Right cardiac atrium (tissue), 5 donors: Measurements from ENCODE around the gene DCXR. TPM values are rescaled to one million over a fixed set of nuclear protein-coding genes. Genes with fewer than 3 reads are reported as not detected.

Source experiments
- ATAC-seq, 2 donors: fragments of 200-7000 bp; cut with Tn5 transposase; one replicate each; pipeline versions ENCODE4 v1.8.0 to v1.9.1; 2020; ENCODE audit warnings: moderate library complexity in 2 of 2, mild to moderate bottlenecking in 1 of 2
- DNase-seq, 3 donors: peaks; one replicate each; pipeline ENCODE4 v3.0.0-alpha.2; 2020
- H3K27ac ChIP-seq: one replicate; pipeline ENCODE4 v1.5.1; 2013; ENCODE audit warnings: mild to moderate bottlenecking, low read length, control low read depth, moderate library complexity
- H3K27me3 ChIP-seq: one replicate; pipeline ENCODE4 v1.6.1; 2013; ENCODE audit not compliant: control insufficient read depth, insufficient read depth
- H3K4me1 ChIP-seq: one replicate; pipeline ENCODE4 v1.6.1; 2013; ENCODE audit warnings: low read length; ENCODE audit not compliant: control insufficient read depth, insufficient read depth
- H3K4me3 ChIP-seq: one replicate; pipeline ENCODE4 v1.5.1; 2013; ENCODE audit warnings: low read length, control low read depth
- H3K9me3 ChIP-seq: one replicate; pipeline ENCODE4 v1.6.1; 2013; ENCODE audit warnings: low read length; ENCODE audit not compliant: control insufficient read depth
- WGBS: extraction: QIAGEN DNeasy Blood & Tissue Kit; methylation state at CpG from one replicate; pipeline ENCODE4 v1.1.7; 2013; 5-methylcytosine and 5-hydroxymethylcytosine counted together
- intact Hi-C, 4 donors: fragments of 100-400 bp; cut with DNase I; formaldehyde crosslinking; loops; one replicate each; pipeline versions ENCODE4 v1.11.0 to v1.14.0; 2022 to 2023
- polyA plus RNA-seq: library from polyadenylated mRNA; stranded (reverse); fragments of 200-250 nt; gene quantifications from one replicate; pipeline ENCODE4 v1.2.3, GENCODE V29; 2013
- total RNA-seq, 4 donors: library from RNA; stranded (reverse); fragmentation: NEBNext Ultra II Directional; extraction: Animal tissue kit (Norgen Biotek cat#: 25700); gene quantifications; one replicate each; pipeline ENCODE4 v1.2.1, GENCODE V29; 2021
- donor health status: healthy with polysubstance abuse.
- donor health status: DM: no; HTN: yes; CAD: no.
- donor health status: DM: no; HTN: no; CAD: no.
- donor health status: DM: no; HTN: yes; CAD: no; lungs with severe emphysema.
- donor health status: DM: yes; HTN: yes; CAD: no.

The DCXR gene
- total and polyA plus RNA-seq, 5 donors, result 127 to 196 (median 174) TPM

GRCh38 chr17:82053556-82054263 is 16.2 kb upstream of the DCXR start:
- no peak overlapping the region for H3K4me3 ChIP-seq
- peak in 1 of 3 donors; percentile 52 for DNase-seq
- 94% methylated on average over 28 of the region's 28 CpGs for WGBS
- peaks cover 7% of the 10 kb centered on the region for H3K4me1 ChIP-seq
- no peak for ATAC-seq
- no peak overlapping the region for H3K27ac ChIP-seq
- no peaks in the 10 kb centered on the region for H3K27me3 ChIP-seq
- H3K9me3 ChIP-seq, result no peaks in the 10 kb centered on the region
- intact Hi-C loops, result no loop called here

- 87% methylated on average over 19 of the region's 19 CpGs for WGBS
- H3K4me1 ChIP-seq, result peaks cover 7% of the 10 kb centered on the region
- intact Hi-C loops, result no loop called here
Observed at GRCh38 chr17:82053130-82053529, 15.6 kb upstream of the DCXR start.

GRCh38 chr17:82052638-82053059 is 15.2 kb upstream of the DCXR start:
- DNase-seq (no peak), ATAC-seq (no peak)
- Histone ChIP-seq H3K4me3 (peak overlapping the region; percentile 93), H3K27ac (no peak overlapping the region), H3K9me3 (no peaks in the 10 kb centered on the region), H3K27me3 (no peaks in the 10 kb centered on the region), H3K4me1 (peaks cover 7% of the 10 kb centered on the region)
- intact Hi-C loops, result no loop called here
- WGBS, result 24% methylated on average over 19 of the region's 19 CpGs

More at GRCh38 chr17:82053130-82053529, 15.6 kb upstream of the DCXR start:
- no peaks in the 10 kb centered on the region for H3K9me3 ChIP-seq
- no peak overlapping the region for H3K4me3 ChIP-seq
- no peaks in the 10 kb centered on the region for H3K27me3 ChIP-seq
- DNase-seq (peak in 1 of 3 donors; percentile 34), ATAC-seq (no peak)
- H3K27ac ChIP-seq, result no peak overlapping the region

GRCh38 chr17:82051776-82052637 is 14.5 kb upstream of the DCXR start, which contains the start of the genes GPS1 and RFNG:
GPS1 (plus strand) TSS chr17:82051898; CDS start chr17:82051932, 34 bp downstream.
RFNG (minus strand) TSS chr17:82051811; CDS start chr17:82051766, 45 bp downstream.
- no peaks in the 10 kb centered on the region for H3K9me3 ChIP-seq
- peak; percentile 76 to 94 (median 91) for DNase-seq
- no peaks in the 10 kb centered on the region for H3K27me3 ChIP-seq
- peak; percentile 53 to 56 for ATAC-seq
- no peak within 1 kb of the TSS for H3K27ac ChIP-seq
- intact Hi-C loops, result no loop called here
- H3K4me1 ChIP-seq, result peaks cover 7% of the 10 kb centered on the region
- WGBS, result under 1% methylated on average over 94 of the region's 94 CpGs
- peak within 1 kb of the TSS; percentile 93 for H3K4me3 ChIP-seq

DNA sequence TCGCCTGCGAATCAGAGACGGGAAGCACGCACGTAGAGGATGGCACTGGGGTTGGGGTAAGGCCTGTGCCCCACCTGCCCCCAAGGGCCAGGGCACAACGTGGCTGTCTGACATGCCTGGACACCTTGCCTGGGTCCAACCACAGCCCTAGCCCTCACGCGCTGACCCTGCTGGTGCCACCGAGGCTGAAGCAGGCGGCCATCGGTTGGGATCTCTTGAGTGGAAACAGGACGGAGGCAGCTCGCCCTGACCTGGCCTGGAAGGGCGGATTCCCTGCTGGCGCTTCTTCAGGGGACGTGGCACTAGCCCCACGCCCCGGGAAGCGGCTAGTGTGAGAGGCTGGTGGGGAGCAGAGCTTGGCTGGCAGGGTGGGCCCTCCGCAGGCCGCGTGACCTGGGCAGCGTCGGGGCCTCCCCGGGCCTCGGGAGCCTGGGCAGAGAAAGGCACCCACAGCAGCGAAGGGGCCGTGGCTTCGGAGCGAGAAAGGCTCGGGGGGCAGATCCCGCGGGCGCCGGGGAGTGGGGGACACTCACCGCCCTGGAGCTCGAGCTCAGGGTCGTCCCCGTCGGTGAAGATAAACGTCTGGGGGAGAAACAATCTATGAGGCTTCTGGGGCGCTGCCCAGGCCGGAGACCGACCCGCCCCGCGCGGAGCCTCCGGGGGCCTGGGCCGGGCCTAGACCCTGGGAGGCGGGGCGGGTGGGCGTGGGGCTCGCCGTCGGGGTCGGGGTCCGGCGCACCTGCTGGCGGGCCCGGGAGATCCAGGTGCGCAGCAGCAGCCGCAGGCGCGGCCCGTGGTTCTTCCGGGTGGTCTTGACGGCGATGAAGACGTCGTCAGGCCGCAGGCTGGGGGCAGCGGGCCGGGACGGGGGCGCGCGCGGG is 13.5 kb upstream of the DCXR start:
- peak; percentile 4 to 7 for ATAC-seq
- H3K27ac ChIP-seq, result no peak overlapping the region
- peak in 1 of 3 donors; percentile 67 for DNase-seq

GRCh38 chr17:82050152-82050760 is 12.8 kb upstream of the DCXR start:
- DNase-seq (peak in 2 of 3 donors; percentile 14 to 51), ATAC-seq (no peak)
- WGBS, result 91% methylated on average over 28 of the region's 28 CpGs
- Histone ChIP-seq H3K4me3 (no peak overlapping the region), H3K4me1 (peaks cover 7% of the 10 kb centered on the region), H3K27me3 (no peaks in the 10 kb centered on the region), H3K9me3 (no peaks in the 10 kb centered on the region), H3K27ac (no peak overlapping the region)
- intact Hi-C loops, result no loop called here

More for the DNA sequence above, 13.5 kb upstream of the DCXR start:
- H3K4me1 ChIP-seq, result peaks cover 7% of the 10 kb centered on the region
- H3K27me3 ChIP-seq, result no peaks in the 10 kb centered on the region
- 14% methylated on average over 79 of the region's 79 CpGs for WGBS
- H3K4me3 ChIP-seq, result peak overlapping the region; percentile 93
- H3K9me3 ChIP-seq, result no peaks in the 10 kb centered on the region
- intact Hi-C loops, result no loop called here

GRCh38 chr17:82049521-82049971 is 12.0 kb upstream of the DCXR start:
- H3K4me1 ChIP-seq, result peaks cover 7% of the 10 kb centered on the region
- intact Hi-C loops, result no loop called here

GRCh38 chr17:82049106-82049505 is 11.6 kb upstream of the DCXR start:
- intact Hi-C loops, result no loop called here
- Histone ChIP-seq H3K9me3 (no peaks in the 10 kb centered on the region), H3K4me1 (peaks cover 7% of the 10 kb centered on the region), H3K4me3 (no peak overlapping the region), H3K27me3 (no peaks in the 10 kb centered on the region), H3K27ac (no peak overlapping the region)
- WGBS, result 83% methylated on average over 8 of the region's 8 CpGs
- peak in 2 of 3 donors; percentile 21 to 29 for DNase-seq
- ATAC-seq, result no peak

More at GRCh38 chr17:82049521-82049971, 12.0 kb upstream of the DCXR start:
- H3K9me3 ChIP-seq, result no peaks in the 10 kb centered on the region
- peak; percentile 11 to 54 (median 51) for DNase-seq
- no peaks in the 10 kb centered on the region for H3K27me3 ChIP-seq
- H3K27ac ChIP-seq, result no peak overlapping the region
- no peak overlapping the region for H3K4me3 ChIP-seq
- ATAC-seq, result no peak
- 95% methylated on average over 16 of the region's 16 CpGs for WGBS

DNA sequence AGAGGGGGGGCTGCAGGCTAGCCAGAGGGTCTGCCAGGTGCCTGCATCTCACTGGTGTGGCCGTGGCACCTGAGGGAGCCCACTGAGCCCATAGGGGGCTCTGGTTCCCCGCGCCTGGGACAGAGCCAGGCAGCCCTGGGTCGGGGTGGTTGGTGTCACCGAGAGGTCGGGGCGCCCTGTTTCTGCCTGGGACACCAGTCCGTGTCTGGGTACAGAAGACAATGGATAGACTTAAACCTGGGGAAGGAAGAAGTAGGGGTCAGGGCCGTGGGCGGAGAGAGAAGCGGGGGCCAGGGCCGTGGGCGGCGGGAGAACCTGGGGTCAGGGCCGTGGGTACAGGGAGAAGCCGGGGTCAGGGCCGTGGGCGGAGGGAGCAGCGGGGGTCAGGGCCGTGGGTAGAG is 11.1 kb upstream of the DCXR start:
- intact Hi-C loops, result no loop called here
- Histone ChIP-seq H3K27me3 (no peaks in the 10 kb centered on the region), H3K4me3 (no peak overlapping the region), H3K4me1 (peaks cover 7% of the 10 kb centered on the region), H3K27ac (no peak overlapping the region), H3K9me3 (no peaks in the 10 kb centered on the region)
- 92% methylated on average over 20 of the region's 20 CpGs for WGBS
- DNase-seq (peak in 2 of 3 donors; percentile 46 to 56), ATAC-seq (no peak)
